DLD1 (cell line): Measurements from ENCODE around the gene MAML3.

ENCODE experiments used
- in situ Hi-C: cut with HindIII; loops from 2 replicates; pipeline ENCODE4 v1.10.0; 2017; ENCODE audit warnings: low sequenced_read_pairs

The MAML3 gene

DNA sequence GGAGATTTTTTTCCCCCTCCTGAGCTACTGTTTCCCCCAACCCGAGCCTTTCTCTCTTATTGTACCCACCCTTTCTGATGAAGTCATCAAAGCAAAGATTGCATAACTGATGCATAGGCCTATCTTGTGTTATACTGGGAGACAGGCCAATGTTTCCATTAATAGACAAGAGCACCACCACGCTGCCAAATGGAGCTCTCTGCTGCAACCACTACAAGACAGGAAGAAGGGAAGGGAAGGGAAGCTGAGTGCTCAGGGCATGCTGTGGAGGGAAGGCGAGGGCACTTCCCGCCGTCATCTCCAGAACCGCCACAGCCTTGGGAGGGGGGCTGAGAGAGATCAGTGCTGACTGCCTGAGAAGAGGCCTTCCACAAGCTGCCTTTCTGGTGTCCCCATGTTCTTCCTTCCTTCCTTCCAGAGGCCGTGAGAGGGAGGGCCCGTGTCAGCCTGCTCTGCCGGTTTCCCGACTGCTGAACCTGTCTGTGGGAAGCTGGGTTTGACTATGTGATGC, 413.4 kb downstream of the MAML3 start:
- in situ Hi-C loops, result no loop called here

DNA sequence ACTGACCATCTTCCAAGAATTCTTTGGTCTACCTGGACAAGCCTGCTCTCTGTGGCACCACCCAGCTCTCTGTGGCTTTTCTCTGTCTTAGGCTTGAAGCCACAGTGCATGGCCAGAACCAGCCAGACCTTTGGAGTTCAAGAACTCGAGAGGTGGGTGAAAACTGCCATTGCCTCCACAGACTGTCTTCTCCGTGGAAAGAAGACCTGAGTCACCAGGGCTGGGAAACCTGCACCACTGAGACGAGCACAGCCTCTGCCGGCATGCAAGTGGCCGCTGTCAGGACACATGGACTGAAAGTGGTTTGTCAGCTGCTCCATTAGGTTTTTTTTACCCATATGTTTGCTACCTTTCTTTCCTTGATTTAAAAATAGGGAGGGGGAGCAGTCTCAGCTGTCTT, 413.9 kb downstream of the MAML3 start:
- in situ Hi-C loops, result no loop called here

DNA sequence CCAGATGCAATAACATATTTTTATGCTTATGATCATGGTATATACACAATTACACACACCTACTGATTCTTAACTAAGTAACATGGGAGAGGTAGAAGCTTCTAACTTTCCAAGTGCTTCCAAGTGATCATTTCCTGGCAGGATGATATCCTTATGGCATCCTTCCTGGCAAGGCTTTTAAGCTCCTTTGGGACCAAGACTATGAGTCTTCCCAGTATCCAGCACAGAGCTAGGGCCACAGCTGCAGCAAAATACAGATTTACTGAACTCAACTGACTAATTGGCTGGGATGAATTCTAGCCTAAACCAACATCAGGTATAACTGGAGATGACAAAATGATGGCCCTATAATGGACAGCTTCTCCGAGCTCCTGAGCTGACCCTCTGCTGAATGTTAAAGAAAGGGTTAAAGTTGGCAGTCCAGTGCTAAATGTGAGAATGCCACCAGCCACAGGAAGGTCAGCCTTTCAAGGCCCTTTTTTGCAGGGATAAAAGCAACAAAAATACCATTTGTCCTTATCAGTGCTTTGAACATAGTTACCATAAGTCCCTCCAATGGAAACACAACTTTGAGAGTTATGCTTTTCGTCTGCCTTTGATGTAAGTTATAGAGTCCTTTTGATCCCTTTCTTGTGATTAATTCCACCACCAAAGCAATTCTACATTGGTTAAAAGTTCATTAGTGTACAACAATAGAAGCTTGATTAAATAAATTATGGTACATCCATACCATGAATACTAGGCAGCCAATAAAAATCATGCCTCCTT, 415.0 kb downstream of the MAML3 start:
- in situ Hi-C loops, result no loop called here

DNA sequence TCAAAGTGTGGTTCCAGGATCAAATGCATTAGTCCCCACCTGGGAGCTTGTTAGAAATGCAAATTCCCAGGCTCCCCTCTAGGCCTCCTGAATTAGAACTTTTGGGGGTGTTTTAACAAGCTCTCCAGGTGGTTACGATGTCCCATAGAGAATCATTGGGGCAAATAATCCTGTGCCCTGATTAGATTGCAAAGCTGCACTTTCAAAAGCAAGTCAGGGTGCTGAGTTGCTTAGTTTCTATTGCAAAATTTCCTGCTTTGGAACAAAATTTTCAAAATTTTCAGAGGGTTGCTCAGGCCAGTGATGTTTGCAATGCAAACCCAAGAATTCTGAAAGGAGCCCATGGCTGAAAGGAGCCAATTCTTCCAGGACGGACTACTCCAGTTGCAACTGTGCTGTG, 417.3 kb downstream of the MAML3 start:
- in situ Hi-C loops, result no loop called here

DNA sequence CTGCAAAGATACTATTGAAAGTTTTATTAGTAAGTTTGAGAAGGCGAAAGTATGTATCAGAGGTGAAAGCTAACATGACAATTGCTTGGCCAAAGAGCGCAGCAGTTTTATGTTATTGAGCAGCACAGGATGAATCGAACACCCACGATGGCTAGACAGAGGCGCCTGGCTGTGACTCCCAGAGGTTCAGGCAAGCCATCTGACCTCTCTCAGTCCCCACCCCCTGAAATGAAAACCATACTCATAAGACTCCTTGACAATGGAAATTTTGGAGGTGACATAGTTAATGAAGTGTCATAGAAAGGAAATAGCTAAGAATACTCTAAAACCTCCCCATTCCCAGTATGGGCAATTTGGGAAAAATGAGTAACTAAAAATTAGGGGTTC, 417.7 kb downstream of the MAML3 start:
- in situ Hi-C loops, result no loop called here

DNA sequence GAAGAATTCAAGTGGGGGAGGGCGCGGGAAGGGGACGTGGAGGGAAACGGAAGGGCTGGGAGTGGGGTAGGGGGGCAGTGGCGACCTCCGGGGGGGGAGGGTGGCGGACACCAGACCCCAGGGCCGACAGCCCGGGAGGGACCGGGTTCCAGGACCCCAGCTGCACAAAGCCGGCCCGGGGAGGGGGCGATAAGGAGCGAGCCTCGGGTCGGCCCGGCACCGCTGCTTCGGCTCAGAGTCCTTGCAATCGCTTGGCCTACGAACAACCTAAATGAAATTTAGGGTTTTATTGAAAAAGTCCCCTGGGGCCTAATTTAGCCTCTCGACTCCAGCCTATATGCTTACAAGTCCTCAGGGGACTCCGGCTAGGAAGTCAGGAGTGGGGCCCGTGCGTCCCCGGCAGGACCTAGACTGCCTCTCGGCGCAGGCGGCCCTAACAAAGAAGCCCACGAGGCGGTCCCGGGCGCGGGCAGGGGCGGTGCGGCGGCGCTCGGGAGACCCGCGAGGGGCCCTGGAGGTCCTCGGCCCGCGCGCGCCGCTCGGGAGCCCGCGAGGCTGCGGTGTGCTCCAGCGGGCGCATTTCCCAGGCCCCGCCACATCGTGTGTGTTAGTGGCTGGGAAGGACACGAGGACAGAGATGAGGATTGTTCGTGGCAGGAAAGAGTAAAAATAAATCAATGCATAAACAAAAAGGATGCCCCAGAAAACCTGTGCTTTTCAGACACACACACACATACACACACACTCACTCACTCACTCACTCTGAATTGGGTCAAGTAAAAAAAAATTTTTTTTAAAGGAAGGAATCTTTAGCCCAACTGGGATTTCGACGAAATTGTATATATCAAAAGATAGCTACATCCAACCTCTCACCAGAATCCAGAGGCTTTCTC, 418.4 kb downstream of the MAML3 start:
- in situ Hi-C loops, result no loop called here

DNA sequence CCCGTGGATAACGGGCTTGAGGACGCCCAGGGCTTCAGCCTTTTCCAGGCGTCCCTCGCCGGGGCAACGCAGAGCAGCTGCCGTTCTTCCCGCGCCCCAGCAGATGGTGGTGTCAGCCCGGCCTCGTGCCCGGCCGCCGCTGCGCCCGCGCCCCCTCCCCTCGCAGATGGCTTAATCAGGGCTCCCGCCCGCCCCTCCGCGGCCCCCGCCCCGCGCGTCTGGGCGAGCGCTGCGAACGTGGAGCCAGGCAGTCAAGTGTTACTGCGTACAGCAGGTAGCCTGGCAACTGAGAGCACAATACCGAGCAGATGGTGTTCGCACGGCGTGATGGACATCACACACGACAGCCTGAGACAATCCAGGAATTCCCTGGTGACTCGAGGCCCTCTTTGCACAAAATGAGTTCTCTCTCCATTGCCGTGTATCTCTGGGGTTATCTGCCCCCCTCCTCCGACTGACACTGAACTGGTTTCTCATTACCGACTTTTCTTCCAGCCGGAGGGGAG, 419.1 kb downstream of the MAML3 start:
- in situ Hi-C loops, result loop anchor here (5.0 kb wide), 1 partner anchor 52 kb away; no protein-coding TSS in a partner anchor

DNA sequence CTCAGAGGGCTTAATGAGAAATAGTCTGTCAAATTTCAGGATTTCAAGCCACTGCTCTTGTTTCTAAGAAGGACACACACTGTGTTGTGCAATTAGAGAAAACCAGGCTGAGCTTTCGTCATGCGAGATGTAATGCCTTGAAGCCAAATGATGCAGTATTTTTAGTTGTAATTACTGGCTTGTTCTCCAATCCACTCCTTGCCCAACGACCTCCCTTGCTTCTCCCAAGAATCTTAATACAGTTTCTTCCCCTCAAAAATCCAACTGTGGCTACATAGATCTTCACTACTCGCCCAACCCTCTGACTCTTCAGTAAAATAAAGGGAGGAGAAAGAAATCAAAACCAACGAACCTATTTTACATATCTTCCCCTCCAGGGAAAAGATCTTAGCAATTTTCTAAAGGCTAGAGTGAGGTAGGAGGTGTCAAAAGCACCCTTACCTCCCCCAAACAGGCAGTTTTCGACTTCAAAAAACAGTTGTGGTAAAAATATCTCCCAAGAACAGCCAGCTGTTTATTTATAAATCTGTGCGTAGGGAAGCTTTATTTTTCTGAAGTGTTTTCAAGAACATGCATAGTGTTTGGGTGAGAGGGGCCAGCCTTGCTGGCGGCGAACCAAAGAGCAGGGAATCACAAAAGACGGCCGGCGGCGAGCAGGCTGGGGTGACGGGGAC, 419.6 kb downstream of the MAML3 start:
- in situ Hi-C loops, result loop anchor here (5.0 kb wide), 1 partner anchor 53 kb away; no protein-coding TSS in a partner anchor

DNA sequence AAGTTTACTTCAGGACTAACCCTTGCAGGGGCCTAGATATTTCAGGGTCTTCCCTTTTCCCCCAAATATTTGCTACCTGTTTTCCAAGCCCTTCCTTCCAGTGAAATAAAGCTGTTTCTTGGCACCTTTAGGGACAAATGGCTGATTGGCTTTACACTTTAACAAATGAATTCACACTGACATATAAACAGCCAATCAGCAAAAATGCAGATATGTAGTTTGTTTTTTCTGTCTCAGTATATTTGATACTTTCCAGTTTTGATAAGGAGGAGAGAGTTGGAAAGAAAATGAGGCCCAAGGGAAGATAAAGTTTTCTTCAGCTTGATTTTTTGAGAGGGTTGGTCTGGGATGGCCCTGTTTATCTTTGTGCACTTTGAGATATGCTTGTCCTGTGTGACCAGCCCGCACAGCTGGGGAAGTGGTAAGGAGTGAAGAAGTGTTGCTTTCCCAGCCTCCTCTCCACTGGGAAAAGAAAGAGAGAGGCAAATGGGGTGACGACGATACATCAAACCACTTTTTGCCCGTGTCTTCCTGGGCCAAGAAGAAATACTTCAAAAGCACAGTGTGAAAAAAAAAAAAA, 420.9 kb downstream of the MAML3 start:
- in situ Hi-C loops, result loop anchor here (5.0 kb wide), 1 partner anchor 54 kb away; no protein-coding TSS in a partner anchor

DNA sequence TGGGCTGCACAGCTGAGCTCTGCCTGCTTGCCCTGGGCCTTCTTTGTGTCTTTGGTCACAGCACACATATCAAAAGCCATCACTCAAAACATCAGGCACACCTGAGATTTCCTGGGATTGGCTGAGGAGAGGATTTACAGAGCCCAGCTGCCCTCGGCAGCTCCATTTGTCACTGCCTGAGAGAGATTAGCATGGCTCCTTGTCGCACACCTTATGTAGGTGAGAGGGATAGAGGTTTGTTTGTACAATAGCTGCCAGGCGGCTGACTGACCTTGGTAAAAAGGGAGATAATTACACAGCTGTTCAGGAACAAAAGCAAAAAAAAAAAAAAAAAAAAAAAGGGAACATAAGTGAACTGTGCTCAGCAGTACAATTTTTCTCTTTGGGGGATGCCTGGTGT, 425.1 kb downstream of the MAML3 start:
- in situ Hi-C loops, result no loop called here

DNA sequence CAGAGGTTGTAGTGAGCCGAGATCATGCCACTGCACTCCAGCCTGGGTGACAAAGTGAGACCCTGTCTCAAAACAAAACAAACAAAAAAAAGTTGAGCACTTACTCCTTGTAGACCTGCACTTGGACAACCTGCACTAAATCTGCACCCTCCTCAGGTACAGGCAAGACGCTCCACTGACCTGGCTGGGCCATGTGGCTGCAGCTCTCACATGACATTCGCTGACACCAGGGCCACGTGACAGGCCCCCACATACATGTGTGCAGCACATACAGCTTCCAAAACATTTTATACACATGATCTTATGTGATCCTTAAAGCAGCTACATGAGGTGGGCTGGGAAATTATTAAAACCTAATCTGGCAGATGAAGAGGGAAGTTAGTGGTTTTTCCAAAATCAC, 425.8 kb downstream of the MAML3 start:
- in situ Hi-C loops, result no loop called here

DNA sequence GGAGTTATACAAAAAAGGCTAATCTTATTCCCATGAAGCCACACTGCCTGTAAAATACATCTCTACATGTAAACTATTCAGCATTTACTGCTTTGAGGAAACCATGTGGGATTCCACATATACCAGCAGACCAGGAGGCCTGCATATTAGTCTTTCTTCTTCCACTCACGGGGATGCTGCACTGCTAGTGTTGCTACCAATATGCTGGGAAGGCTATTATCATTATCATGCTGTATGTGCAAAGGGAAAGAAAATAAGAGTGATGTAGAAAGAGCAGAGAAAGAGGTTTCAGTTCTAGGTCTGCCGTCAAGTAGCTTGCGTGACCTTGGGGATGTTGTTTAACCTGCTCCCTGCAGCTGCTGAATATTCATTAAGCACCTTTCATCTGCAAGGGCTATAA, 427.4 kb downstream of the MAML3 start:
- in situ Hi-C loops, result no loop called here

DNA sequence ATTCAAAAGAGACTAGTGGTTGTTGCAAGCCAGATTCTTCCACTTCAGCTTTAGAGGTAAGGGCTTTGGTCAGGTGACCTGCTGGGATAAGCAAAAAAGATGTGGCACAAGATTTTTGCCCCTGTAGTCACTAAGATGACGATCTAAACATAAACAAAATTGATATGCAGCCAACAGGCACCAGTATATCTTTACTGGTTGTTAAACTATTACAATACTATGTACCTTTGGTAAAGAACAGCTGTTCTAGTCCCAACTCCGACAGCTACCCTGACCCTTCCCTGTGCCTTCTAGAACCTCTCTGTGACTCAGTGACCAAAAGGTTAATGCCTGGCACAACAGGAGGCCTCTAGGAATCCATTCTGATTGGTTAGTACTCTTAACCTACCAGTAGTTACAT, 428.7 kb downstream of the MAML3 start:
- in situ Hi-C loops, result no loop called here

DNA sequence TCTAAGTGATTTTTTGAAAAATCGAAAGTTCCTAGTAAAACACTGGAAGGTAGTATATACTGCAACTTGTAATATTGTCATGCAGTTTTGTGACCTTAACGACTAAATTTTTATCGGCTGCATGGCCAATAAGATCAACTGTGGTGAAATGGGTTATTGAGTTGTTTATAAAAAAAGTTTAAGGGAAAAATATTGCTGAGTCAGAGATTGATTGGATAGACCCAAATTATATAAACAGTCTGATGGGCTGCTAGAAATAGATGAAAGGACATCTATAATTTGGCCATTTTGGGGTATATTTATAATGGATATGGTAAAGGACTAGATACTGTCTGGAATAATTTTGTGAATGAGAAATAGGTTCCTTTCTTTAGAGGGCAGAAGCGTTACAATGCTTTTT, 432.2 kb downstream of the MAML3 start:
- in situ Hi-C loops, result no loop called here

DNA sequence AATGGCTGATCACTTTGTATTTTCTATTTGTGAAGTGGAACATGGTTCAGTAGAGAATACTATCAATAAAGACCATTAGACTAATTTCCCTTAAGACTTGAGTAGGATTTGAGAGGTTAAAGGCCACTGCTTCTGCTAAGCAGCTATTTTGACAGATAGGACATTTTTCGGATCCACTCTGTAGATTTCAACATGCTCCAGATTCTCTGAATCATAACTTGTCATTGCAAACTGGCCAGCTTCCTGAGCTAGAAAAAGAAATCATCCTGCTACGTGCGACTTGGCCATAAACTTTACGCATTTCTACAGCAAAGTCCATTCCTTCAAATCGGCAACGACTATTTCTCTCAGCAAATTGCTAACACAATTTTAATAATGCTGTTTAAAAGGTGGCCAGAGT, 433.2 kb downstream of the MAML3 start:
- in situ Hi-C loops, result no loop called here

DNA sequence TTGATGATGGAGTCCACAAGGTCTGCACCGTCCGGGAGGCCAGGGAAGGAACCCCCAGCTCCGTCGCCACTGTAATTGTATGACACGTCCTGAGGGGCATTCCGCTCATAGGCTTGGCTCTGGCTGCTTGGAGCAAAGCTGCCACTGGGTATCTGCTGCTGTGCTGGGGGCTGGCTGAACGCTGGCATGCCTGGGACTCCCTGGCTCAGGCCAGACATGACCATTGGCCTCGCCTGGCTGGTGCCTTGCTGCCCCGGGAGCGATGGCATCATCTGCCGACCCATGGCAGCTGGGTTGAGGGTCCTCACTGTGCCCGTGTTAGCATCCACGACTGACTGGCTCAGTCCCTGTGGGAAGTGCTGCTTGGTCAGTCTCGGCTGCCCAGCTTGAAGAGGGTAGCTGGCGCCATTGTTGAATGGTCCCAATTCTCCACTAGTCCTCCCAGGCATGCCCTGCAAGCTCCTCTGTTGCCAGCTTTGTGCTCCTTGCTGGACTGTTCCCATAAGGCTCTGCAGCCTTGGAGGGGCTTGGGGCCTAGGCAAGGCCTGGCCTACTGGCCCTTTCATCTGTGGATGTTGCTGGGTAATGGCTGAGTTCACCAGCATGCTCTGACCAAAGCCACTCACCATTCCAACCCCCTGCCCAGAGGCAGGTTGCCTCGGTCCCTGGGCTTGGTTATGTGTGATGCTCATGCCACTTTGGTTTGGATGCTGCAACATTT, 434.4 kb downstream of the MAML3 start:
- in situ Hi-C loops, result no loop called here

DNA sequence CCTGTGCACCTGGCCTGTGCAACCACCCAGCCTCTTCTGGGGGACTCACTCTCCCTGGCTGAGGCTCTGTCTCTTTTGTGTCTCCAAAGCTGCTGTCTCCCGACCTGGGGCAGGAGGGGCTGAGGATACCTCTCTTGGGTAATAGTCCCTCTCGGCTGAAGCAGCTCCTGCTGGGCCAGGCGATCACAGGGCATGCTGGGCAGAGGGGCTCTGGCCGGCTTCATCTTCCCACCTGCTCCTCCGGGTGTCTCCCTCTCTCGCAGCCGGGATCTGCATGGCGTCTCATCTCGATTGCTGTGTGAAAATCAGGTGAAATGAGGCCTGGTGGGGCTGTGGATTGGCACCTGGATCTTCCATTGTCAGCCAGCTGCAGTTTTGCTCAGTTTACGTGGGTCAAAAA, 435.2 kb downstream of the MAML3 start:
- in situ Hi-C loops, result no loop called here

DNA sequence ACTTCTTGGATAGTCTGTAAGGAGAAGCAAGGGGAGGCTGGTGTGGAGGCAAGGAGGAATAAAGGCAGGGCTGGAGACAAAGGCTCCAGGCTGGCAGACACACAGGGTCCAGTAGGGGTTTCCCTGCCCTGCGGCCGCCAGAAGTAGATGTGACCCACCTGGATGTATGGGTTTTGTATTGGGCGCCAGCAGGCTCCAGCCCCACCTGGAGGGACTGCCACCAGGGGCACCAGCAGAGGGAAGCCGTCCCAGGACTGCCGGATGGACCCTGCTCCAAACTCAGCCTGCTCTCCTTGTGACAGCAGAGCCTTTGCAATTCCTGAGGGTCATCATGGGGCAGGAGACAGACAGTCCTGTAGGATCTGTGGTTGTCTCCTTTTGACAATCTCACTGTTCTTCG, 435.6 kb downstream of the MAML3 start:
- in situ Hi-C loops, result no loop called here

DNA sequence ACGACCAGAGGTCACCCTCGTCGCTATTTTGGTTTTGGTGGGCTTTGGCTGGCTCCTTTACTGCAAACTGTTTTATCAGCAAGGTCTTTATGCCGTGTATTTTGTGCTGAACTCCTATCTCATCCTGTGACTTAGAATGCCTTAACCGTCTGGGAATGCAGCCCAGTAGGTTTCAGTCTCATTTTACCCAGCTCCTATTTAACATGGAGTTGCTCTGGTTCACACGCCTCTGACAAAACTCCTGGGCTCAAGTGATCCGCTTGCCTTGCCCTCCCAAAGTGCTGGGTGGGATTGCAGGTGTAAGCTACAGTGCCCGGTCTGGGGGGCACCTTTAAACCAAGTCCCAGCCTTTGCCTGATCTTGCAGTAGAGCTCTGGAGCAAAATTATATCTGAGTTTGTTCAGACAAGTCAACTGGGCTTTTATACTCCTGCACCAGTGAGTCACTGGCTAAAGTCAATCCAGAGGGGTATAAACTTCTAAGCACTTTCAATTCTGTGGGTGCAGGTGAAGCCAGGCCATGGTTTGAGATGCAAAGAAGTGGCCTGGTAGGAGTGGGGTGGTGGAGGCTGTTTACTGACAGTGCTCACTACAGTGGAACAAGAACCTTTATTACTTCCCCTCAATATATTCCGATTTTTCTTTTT, 438.1 kb downstream of the MAML3 start:
- in situ Hi-C loops, result no loop called here

DNA sequence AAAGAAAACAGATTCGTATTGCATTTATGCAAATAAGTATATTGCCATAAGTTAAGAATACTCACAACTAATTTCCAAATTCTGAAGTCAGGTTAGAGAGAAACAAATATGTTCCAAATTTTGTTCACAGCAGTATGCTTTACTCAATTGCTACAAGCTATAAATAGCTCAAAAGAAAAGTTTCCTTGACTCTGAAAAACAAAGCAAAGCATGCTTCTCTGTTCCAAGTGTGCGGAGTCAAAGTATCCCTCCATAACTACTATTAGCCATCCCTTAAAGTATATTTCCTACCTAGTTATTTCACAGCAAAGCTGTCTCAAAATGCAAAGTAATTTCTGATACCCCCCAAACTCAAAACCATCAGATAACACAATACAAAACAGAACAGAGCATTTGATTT, 441.1 kb downstream of the MAML3 start:
- in situ Hi-C loops, result no loop called here
